B cell (primary cell): ENCODE measurements around the gene MMP2. TPM values are rescaled to one million over a fixed set of nuclear protein-coding genes. Genes with fewer than 3 reads are reported as not detected.

ENCODE experiments used
- ATAC-seq: fragments of 200-7000 bp; cut with Tn5 transposase; one replicate; pipeline ENCODE4 v1.10.0; 2021; ENCODE audit warnings: low read depth, mild to moderate bottlenecking, moderate number of reproducible peaks, moderate library complexity
- CTCF ChIA-PET: fragments of 350-600 bp; sonication (Branson Sonifier 250); formaldehyde crosslinking; loops from one replicate; lab custom pipeline; 2021; ENCODE audit warnings: antibody characterized with exemption, inconsistent platforms; lab: Charles Lee
- POLR2A ChIA-PET: fragments of 350-600 bp; sonication (Branson Sonifier 250); formaldehyde crosslinking; loops from one replicate; lab custom pipeline; 2021; ENCODE audit warnings: antibody characterized with exemption; lab: Charles Lee
- DNase-seq: peaks from one replicate; pipeline ENCODE4 v3.0.0; 2013
- H2AFZ ChIP-seq: 2 replicates; pipeline ENCODE4 v1.6.1; 2012; ENCODE audit warnings: mild to moderate bottlenecking, low read depth, low read length; ENCODE audit not compliant: insufficient read depth, poor library complexity, severe bottlenecking
- H3K27ac ChIP-seq, 2 donors: 1 replicate in 1 of 2; 2 replicates in 1 of 2; pipeline ENCODE4 v1.5.1; 2012 to 2013; ENCODE audit warnings: low read length in 2 of 2, mild to moderate bottlenecking in 2 of 2, moderate library complexity in 1 of 2
- H3K27me3 ChIP-seq, 4 experiments: fragments of 200-600 bp in 1 of 4; sonication (generic) in 1 of 4; replicated peaks in 1 of 4; 1 replicate in 2 of 4; 2 replicates in 2 of 4; pipeline versions ENCODE4 v1.6.1 to v1.7.0; 2013 to 2016; ENCODE audit warnings: low read length in 3 of 4, mild to moderate bottlenecking in 2 of 4, mixed read lengths in 1 of 4, moderate library complexity in 1 of 4; ENCODE audit not compliant: insufficient read depth in 4 of 4, control insufficient read depth in 3 of 4; ENCODE audit errors: control extremely low read depth in 1 of 4
- H3K36me3 ChIP-seq, 2 experiments: replicated peaks in 1 of 2; 1 replicate in 1 of 2; 2 replicates in 1 of 2; pipeline versions ENCODE4 v1.6.1 to v1.7.1; 2013; ENCODE audit warnings: low read length in 1 of 2; ENCODE audit not compliant: insufficient read depth in 2 of 2, control insufficient read depth in 1 of 2; ENCODE audit errors: control extremely low read depth in 1 of 2, extremely low read depth in 1 of 2
- H3K4me1 ChIP-seq, 2 donors: fragments of 200-600 bp in 1 of 2; sonication (generic) in 1 of 2; 1 replicate in 1 of 2; 2 replicates in 1 of 2; pipeline versions ENCODE4 v1.5.1 to v1.6.1; 2013 to 2017; ENCODE audit warnings: low read length in 2 of 2; ENCODE audit not compliant: control insufficient read depth in 2 of 2, insufficient read depth in 2 of 2
- H3K4me2 ChIP-seq: replicated peaks from 2 replicates; pipeline ENCODE3; 2012; ENCODE audit warnings: mild to moderate bottlenecking, low read depth, low read length; ENCODE audit not compliant: poor library complexity, severe bottlenecking
- H3K4me3 ChIP-seq, 5 experiments: fragments of 200-600 bp in 1 of 5; sonication (generic) in 1 of 5; 1 replicate in 3 of 5; 2 replicates in 2 of 5; pipeline versions ENCODE4 v1.5.1 to v1.7.0; 2011 to 2016; ENCODE audit warnings: low read length in 4 of 5, mild to moderate bottlenecking in 4 of 5, low read depth in 2 of 5, control low read depth in 1 of 5, moderate library complexity in 1 of 5; ENCODE audit not compliant: insufficient read depth in 1 of 5; ENCODE audit errors: control extremely low read depth in 1 of 5, extremely low read depth in 1 of 5
- H3K79me2 ChIP-seq: fragments of 200-600 bp; sonication (generic); one replicate; pipeline ENCODE4 v1.6.0; 2016; ENCODE audit warnings: low read length; ENCODE audit not compliant: control insufficient read depth, insufficient read depth
- H3K9ac ChIP-seq: fragments of 200-600 bp; sonication (generic); 2 replicates; pipeline ENCODE4 v1.6.1; 2017; ENCODE audit warnings: mild to moderate bottlenecking, low read length, moderate library complexity
- H3K9me3 ChIP-seq, 3 donors: one replicate each; pipeline versions ENCODE4 v1.6.1 to v1.7.1; 2013; ENCODE audit warnings: low read length in 2 of 3; ENCODE audit not compliant: control insufficient read depth in 2 of 3, insufficient read depth in 1 of 3; ENCODE audit errors: control extremely low read depth in 1 of 3
- H4K20me1 ChIP-seq: 2 replicates; pipeline ENCODE4 v1.6.0; 2012; ENCODE audit warnings: mild to moderate bottlenecking, low read length; ENCODE audit not compliant: insufficient read depth, control insufficient read depth, poor library complexity, severe bottlenecking
- H3K27ac Mint-ChIP-seq: one replicate; pipeline ENCODE4 v1.8.0; 2021; ENCODE audit warnings: mixed read lengths
- H3K27me3 Mint-ChIP-seq: one replicate; pipeline ENCODE4 v1.8.0; 2021; ENCODE audit warnings: mixed read lengths
- H3K4me1 Mint-ChIP-seq: one replicate; pipeline ENCODE4 v1.8.0; 2021; ENCODE audit warnings: mixed read lengths
- H3K4me3 Mint-ChIP-seq: one replicate; pipeline ENCODE4 v1.8.0; 2021; ENCODE audit warnings: mixed read lengths
- H3K9me3 Mint-ChIP-seq: one replicate; pipeline ENCODE4 v1.8.0; 2022; ENCODE audit warnings: mixed read lengths; ENCODE audit not compliant: insufficient read depth
- EZH2 ChIP-seq: IDR thresholded peaks from 2 replicates; pipeline ENCODE4 v1.6.1; 2012; ENCODE audit warnings: borderline replicate concordance, low read depth, mild to moderate bottlenecking, moderate library complexity, low read length; ENCODE audit not compliant: insufficient read depth, poor library complexity, severe bottlenecking
- WGBS: methylation state at CpG from one replicate; pipeline ENCODE4 v1.1.5; 2013; ENCODE audit warnings: missing lambda C conversion rate; ENCODE audit not compliant: insufficient coverage; 5-methylcytosine and 5-hydroxymethylcytosine counted together
- intact Hi-C: fragments of 100-400 bp; cut with micrococcal nuclease; formaldehyde crosslinking; loops from one replicate; pipeline ENCODE4 v1.10.0; 2022
- polyA plus RNA-seq: library from polyadenylated mRNA; depleted of rRNA; stranded (reverse); fragments of >200 nt; gene quantifications from 2 replicates; pipeline ENCODE4 v1.2.3, GENCODE V29; 2012
- total RNA-seq, 2 donors: library from RNA; stranded (reverse); fragments of 120-200 nt in 1 of 2; gene quantifications; 1 replicate in 1 of 2; 2 replicates in 1 of 2; pipeline versions ENCODE4 v1.2.3 to v1.2.4, GENCODE V29; 2013 to 2022
- TF ChIP-seq, protein P1 (sequence below): fragments of 200-600 bp; IDR thresholded peaks from one replicate; pipeline ENCODE4 v1.8.0; 2022; ENCODE audit warnings: antibody characterized with exemption, mild to moderate bottlenecking

Gene MMP2
- total and polyA plus RNA-seq, 2 donors (not counting 1 experiment from before 2014, with no cell fraction given): not detected

DNA sequence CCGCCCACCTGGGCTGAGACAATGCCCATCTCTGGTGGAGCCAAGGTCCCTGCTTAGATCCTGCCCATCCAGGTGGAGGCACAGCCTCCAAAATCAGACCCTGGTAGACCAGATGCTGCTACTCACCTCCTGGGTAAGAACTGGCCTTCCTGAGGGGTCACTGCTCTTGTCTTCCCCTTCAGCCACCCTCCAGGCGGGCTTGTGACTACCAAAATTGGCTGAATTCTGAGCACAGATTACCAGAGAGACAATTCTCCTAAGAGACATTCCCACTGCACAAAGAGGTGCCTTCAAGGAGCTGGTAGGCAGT is 10.9 kb downstream of the MMP2 start:
- no peak for TF ChIP-seq EZH2
- TF ChIP-seq, protein P1, sequence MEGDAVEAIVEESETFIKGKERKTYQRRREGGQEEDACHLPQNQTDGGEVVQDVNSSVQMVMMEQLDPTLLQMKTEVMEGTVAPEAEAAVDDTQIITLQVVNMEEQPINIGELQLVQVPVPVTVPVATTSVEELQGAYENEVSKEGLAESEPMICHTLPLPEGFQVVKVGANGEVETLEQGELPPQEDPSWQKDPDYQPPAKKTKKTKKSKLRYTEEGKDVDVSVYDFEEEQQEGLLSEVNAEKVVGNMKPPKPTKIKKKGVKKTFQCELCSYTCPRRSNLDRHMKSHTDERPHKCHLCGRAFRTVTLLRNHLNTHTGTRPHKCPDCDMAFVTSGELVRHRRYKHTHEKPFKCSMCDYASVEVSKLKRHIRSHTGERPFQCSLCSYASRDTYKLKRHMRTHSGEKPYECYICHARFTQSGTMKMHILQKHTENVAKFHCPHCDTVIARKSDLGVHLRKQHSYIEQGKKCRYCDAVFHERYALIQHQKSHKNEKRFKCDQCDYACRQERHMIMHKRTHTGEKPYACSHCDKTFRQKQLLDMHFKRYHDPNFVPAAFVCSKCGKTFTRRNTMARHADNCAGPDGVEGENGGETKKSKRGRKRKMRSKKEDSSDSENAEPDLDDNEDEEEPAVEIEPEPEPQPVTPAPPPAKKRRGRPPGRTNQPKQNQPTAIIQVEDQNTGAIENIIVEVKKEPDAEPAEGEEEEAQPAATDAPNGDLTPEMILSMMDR: no peak
- Histone ChIP-seq H3K9me3 (peaks cover 0 to 10% (median 0%) of the 10 kb centered on the region in 3 donors), H3K27me3 (no peaks in the 10 kb centered on the region), H2AFZ (no peak overlapping the region), H3K9ac (no peak overlapping the region), H3K4me3 (no peak overlapping the region), H3K79me2 (no peaks in the 10 kb centered on the region), H4K20me1 (no peaks in the 10 kb centered on the region), H3K4me1 (no peaks in the 10 kb centered on the region), H3K4me2 (no peak overlapping the region), H3K36me3 (no peaks in the 10 kb centered on the region), H3K27ac (no peak overlapping the region)
- Mint-ChIP-seq H3K4me1 (no peaks in the 10 kb centered on the region), H3K4me3 (no peak overlapping the region), H3K27ac (no peak overlapping the region), H3K9me3 (no peaks in the 10 kb centered on the region), H3K27me3 (peaks cover 2% of the 10 kb centered on the region)
- DNase-seq: no peak
- ChIA-PET POLR2A (no interaction called here), CTCF (no interaction called here)
- no peak for ATAC-seq
- WGBS: 80% methylated on average over 1 of the region's 2 CpGs
- intact Hi-C loops: no loop called here

DNA sequence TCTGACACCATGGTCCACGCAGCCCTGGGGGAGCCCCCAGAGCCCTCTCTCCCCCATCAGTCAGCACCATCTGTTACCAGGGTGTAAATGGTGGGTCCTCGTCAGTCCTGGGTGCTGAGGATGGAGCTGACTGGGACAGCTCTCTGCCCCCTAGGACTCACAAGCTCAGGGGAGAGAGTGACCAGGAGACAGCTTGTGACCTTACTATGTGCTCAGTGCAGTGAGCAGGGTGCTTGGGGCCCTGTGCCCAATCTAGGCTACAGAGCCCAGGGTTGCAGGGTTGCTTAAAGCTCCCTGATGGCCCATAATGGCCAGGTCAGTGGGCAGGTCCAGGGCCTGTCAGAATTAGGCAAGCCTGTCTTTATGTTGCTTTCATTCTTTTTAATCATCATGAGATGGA is 11.3 kb downstream of the MMP2 start:
- no peak overlapping the region for H3K4me2 ChIP-seq
- no peaks in the 10 kb centered on the region for H3K27me3 ChIP-seq
- TF ChIP-seq, protein P1: no peak
- no peak for TF ChIP-seq EZH2
- H3K4me3 ChIP-seq: no peak overlapping the region
- H3K9me3 ChIP-seq: peaks cover 0 to 10% (median 0%) of the 10 kb centered on the region in 3 donors
- H3K9ac ChIP-seq: no peak overlapping the region
- H3K79me2 ChIP-seq: no peaks in the 10 kb centered on the region
- Mint-ChIP-seq H3K4me1 (no peaks in the 10 kb centered on the region), H3K27ac (no peak overlapping the region), H3K27me3 (peaks cover 2% of the 10 kb centered on the region), H3K9me3 (no peaks in the 10 kb centered on the region), H3K4me3 (no peak overlapping the region)
- ChIA-PET POLR2A (no interaction called here), CTCF (no interaction called here)
- DNase-seq: no peak
- no peak overlapping the region for H3K27ac ChIP-seq
- no peaks in the 10 kb centered on the region for H4K20me1 ChIP-seq
- ATAC-seq: no peak
- H3K4me1 ChIP-seq: no peaks in the 10 kb centered on the region
- H3K36me3 ChIP-seq: no peaks in the 10 kb centered on the region
- WGBS: 88% methylated on average over 1 of the region's 2 CpGs
- no peak overlapping the region for H2AFZ ChIP-seq
- intact Hi-C loops: no loop called here
